ENCODE measurements around the gene HHATL. TPM values are rescaled to one million over a fixed set of nuclear protein-coding genes. Genes with fewer than 3 reads are reported as not detected.
"Not testable (repeated sequence)": the region's sequence is repeated elsewhere in the genome, so short reads cannot be mapped to it uniquely, and the experiment has no call there.

Gene HHATL
- total RNA-seq, 2 donors from 2014 or later: not detected

GRCh38 chr3:42722442-42722841 lies 19.8 kb upstream of the HHATL start:
- not testable (repeated sequence) for DNase-seq (ENCODE audit: low spot score in 2 of 2); ATAC-seq; H3K36me3 Mint-ChIP-seq

GRCh38 chr3:42721690-42722089 lies 19.1 kb upstream of the HHATL start:
- H3K36me3 Mint-ChIP-seq: no peaks in the 10 kb centered on the region
- no peak for ATAC-seq

More at GRCh38 chr3:42722442-42722841, 19.8 kb upstream of the HHATL start:
- H3K9me3 Mint-ChIP-seq, H3K27ac Mint-ChIP-seq: not testable (repeated sequence)

GRCh38 chr3:42720126-42720525 lies 17.5 kb upstream of the HHATL start:
- Mint-ChIP-seq H3K9me3 (no peaks in the 10 kb centered on the region), H3K27ac (no peak overlapping the region), H3K36me3 (no peaks in the 10 kb centered on the region)

More at GRCh38 chr3:42721690-42722089, 19.1 kb upstream of the HHATL start:
- Mint-ChIP-seq H3K9me3 (no peaks in the 10 kb centered on the region), H3K27ac (no peak overlapping the region)
- DNase-seq (ENCODE audit: low spot score in 2 of 2): no peak

GRCh38 chr3:42719002-42719401 lies 16.4 kb upstream of the HHATL start:
- no peak overlapping the region for H3K27ac Mint-ChIP-seq
- ATAC-seq (no peak), DNase-seq (ENCODE audit: low spot score in 2 of 2) (no peak)
- H3K9me3 Mint-ChIP-seq: no peaks in the 10 kb centered on the region
- no peaks in the 10 kb centered on the region for H3K36me3 Mint-ChIP-seq

More at GRCh38 chr3:42720126-42720525, 17.5 kb upstream of the HHATL start:
- DNase-seq (ENCODE audit: low spot score in 2 of 2): no peak
- no peak for ATAC-seq

- DNase-seq (ENCODE audit: low spot score in 2 of 2) (no peak), ATAC-seq (no peak)
- Mint-ChIP-seq H3K27ac (no peak overlapping the region), H3K9me3 (no peaks in the 10 kb centered on the region), H3K36me3 (no peaks in the 10 kb centered on the region)
Measured at GRCh38 chr3:42718338-42718737, 15.7 kb upstream of the HHATL start.

GRCh38 chr3:42717306-42717705 lies 14.7 kb upstream of the HHATL start:
- ATAC-seq (no peak), DNase-seq (ENCODE audit: low spot score in 2 of 2) (no peak)
- H3K27ac Mint-ChIP-seq: no peak overlapping the region
- H3K36me3 Mint-ChIP-seq: no peaks in the 10 kb centered on the region
- H3K9me3 Mint-ChIP-seq: no peaks in the 10 kb centered on the region

- DNase-seq (ENCODE audit: low spot score in 2 of 2) (no peak), ATAC-seq (no peak)
- no peaks in the 10 kb centered on the region for H3K36me3 Mint-ChIP-seq
- H3K27ac Mint-ChIP-seq: no peak overlapping the region
- H3K9me3 Mint-ChIP-seq: no peaks in the 10 kb centered on the region
Measured at GRCh38 chr3:42714171-42714852, 11.7 kb upstream of the HHATL start.

- ATAC-seq (no peak), DNase-seq (ENCODE audit: low spot score in 2 of 2) (no peak)
- no peaks in the 10 kb centered on the region for H3K36me3 Mint-ChIP-seq
Measured at GRCh38 chr3:42713747-42714146, 11.1 kb upstream of the HHATL start.

GRCh38 chr3:42712688-42713372 lies 10.2 kb upstream of the HHATL start:
- ATAC-seq (no peak), DNase-seq (ENCODE audit: low spot score in 2 of 2) (no peak)
- Mint-ChIP-seq H3K27ac (no peak overlapping the region), H3K36me3 (no peaks in the 10 kb centered on the region), H3K9me3 (no peaks in the 10 kb centered on the region)

More at GRCh38 chr3:42713747-42714146, 11.1 kb upstream of the HHATL start:
- H3K27ac Mint-ChIP-seq: no peak overlapping the region
- H3K9me3 Mint-ChIP-seq: no peaks in the 10 kb centered on the region

GRCh38 chr3:42712344-42712648 lies 9.7 kb upstream of the HHATL start:
- ATAC-seq: no peak
- Mint-ChIP-seq H3K27ac (no peak overlapping the region), H3K9me3 (no peaks in the 10 kb centered on the region), H3K36me3 (no peaks in the 10 kb centered on the region)
- no peak for DNase-seq (ENCODE audit: low spot score in 2 of 2)

GRCh38 chr3:42711491-42712343 lies 9.1 kb upstream of the HHATL start:
- ATAC-seq: no peak
- Mint-ChIP-seq H3K9me3 (no peaks in the 10 kb centered on the region), H3K27ac (no peak overlapping the region), H3K36me3 (no peaks in the 10 kb centered on the region)
- peak in 1 of 2 donors; percentile 45 for DNase-seq (ENCODE audit: low spot score in 2 of 2)

GRCh38 chr3:42710323-42711021 lies 7.9 kb upstream of the HHATL start:
- H3K36me3 Mint-ChIP-seq: no peaks in the 10 kb centered on the region
- no peak overlapping the region for H3K27ac Mint-ChIP-seq
- no peaks in the 10 kb centered on the region for H3K9me3 Mint-ChIP-seq
- DNase-seq (ENCODE audit: low spot score in 2 of 2) (peak in 1 of 2 donors; percentile 44), ATAC-seq (no peak)

- DNase-seq (ENCODE audit: low spot score in 2 of 2) (no peak), ATAC-seq (no peak)
- H3K9me3 Mint-ChIP-seq: no peaks in the 10 kb centered on the region
- no peak overlapping the region for H3K27ac Mint-ChIP-seq
- no peaks in the 10 kb centered on the region for H3K36me3 Mint-ChIP-seq
Measured at GRCh38 chr3:42709621-42710020, 7.0 kb upstream of the HHATL start.

- DNase-seq (ENCODE audit: low spot score in 2 of 2) (no peak), ATAC-seq (no peak)
- Mint-ChIP-seq H3K36me3 (no peaks in the 10 kb centered on the region), H3K9me3 (no peaks in the 10 kb centered on the region), H3K27ac (no peak overlapping the region)
Measured at GRCh38 chr3:42708611-42709151, 6.1 kb upstream of the HHATL start.

- Mint-ChIP-seq H3K27ac (no peak overlapping the region), H3K9me3 (no peaks in the 10 kb centered on the region), H3K36me3 (no peaks in the 10 kb centered on the region)
- no peak for ATAC-seq
- DNase-seq (ENCODE audit: low spot score in 2 of 2): no peak
Measured at GRCh38 chr3:42707620-42708355, 5.2 kb upstream of the HHATL start.

All from activated naive CD4-positive, alpha-beta T cell treated with anti-CD3 and anti-CD28 coated beads, Interleukin-2, amount 50 U/mL, for 72 hours (primary cell).